K562 (cell line): ENCODE measurements around the gene TEX14. TPM values are rescaled to one million over a fixed set of nuclear protein-coding genes. Genes with fewer than 3 reads are reported as not detected.

Source experiments
- BRD4 ChIP-seq: fragments of 200-600 bp; sonication (generic); IDR thresholded peaks from 2 replicates; pipeline ENCODE4 v1.6.1; 2017; ENCODE audit warnings: inconsistent platforms
- CREB1 ChIP-seq, 2 experiments: sonication (generic) in 1 of 2; formaldehyde crosslinking in 1 of 2; IDR thresholded peaks; 2 replicates each; pipeline versions ENCODE4 v1.6.1 to v1.8.0; 2012 to 2022; ENCODE audit warnings: inconsistent platforms in 1 of 2, mild to moderate bottlenecking in 1 of 2, missing genetic modification reagents in 1 of 2, moderate library complexity in 1 of 2
- HCFC1 ChIP-seq: IDR thresholded peaks from 2 replicates; pipeline ENCODE4 v1.6.1; 2012; ENCODE audit warnings: low read depth, low read length, improper control_type of control experiment
- HDAC3 ChIP-seq: fragments of 450-650 bp; IDR thresholded peaks from 2 replicates; pipeline ENCODE4 v1.6.1; 2018; ENCODE audit warnings: borderline replicate concordance, mild to moderate bottlenecking, moderate library complexity; ENCODE audit not compliant: partially characterized antibody
- MAZ ChIP-seq, 2 experiments: fragments of 450-650 bp in 1 of 2; sonication (generic) in 1 of 2; formaldehyde crosslinking; IDR thresholded peaks in 1 of 2; conservative IDR thresholded peaks in 1 of 2; 2 replicates each; pipeline versions ENCODE4 v1.4.0 to v1.5.0; 2020; ENCODE audit warnings: mild to moderate bottlenecking in 1 of 2, missing genetic modification reagents in 1 of 2
- PRDM10 ChIP-seq: fragments of 450-650 bp; IDR thresholded peaks from 2 replicates; pipeline ENCODE4 v1.6.1; 2018; ENCODE audit not compliant: partially characterized antibody
- RBM34 ChIP-seq: fragments of 200-400 bp; formaldehyde crosslinking; IDR thresholded peaks from 2 replicates; pipeline ENCODE4 v1.6.1; 2018; ENCODE audit warnings: low read length, borderline replicate concordance; ENCODE audit not compliant: insufficient read depth
- RNF219 ChIP-seq: fragments of 250-450 bp; sonication (Bioruptor Pico); IDR thresholded peaks from 2 replicates; pipeline ENCODE4 v1.5.0; 2022; ENCODE audit warnings: mild to moderate bottlenecking
- SMC3 ChIP-seq: conservative IDR thresholded peaks from 2 replicates; pipeline ENCODE4 v1.6.1; 2011; ENCODE audit warnings: low read depth, low read length, improper control_type of control experiment; ENCODE audit not compliant: insufficient read depth
- SP1 ChIP-seq: sonication (generic); formaldehyde crosslinking; IDR thresholded peaks from 2 replicates; pipeline ENCODE4 v1.8.1; 2022; ENCODE audit warnings: mild to moderate bottlenecking, missing genetic modification reagents
- TAF1 ChIP-seq: IDR thresholded peaks from 2 replicates; pipeline ENCODE4 v1.6.1; 2011; ENCODE audit warnings: mild to moderate bottlenecking, low read length, moderate library complexity; ENCODE audit not compliant: insufficient read depth, control insufficient read depth, severe bottlenecking; ENCODE audit errors: extremely low read depth
- TCF15 ChIP-seq: fragments of 250-450 bp; sonication (Bioruptor Pico); IDR thresholded peaks from 2 replicates; pipeline ENCODE4 v1.8.0; 2022; ENCODE audit warnings: moderate library complexity, mild to moderate bottlenecking, inconsistent platforms
- U2AF1 ChIP-seq: fragments of 200-400 bp; formaldehyde crosslinking; optimal IDR thresholded peaks from 2 replicates; pipeline ENCODE3; 2017; ENCODE audit warnings: mild to moderate bottlenecking, low read depth, low read length, moderate library complexity
- ZFP91 ChIP-seq: sonication (generic); formaldehyde crosslinking; IDR thresholded peaks from 2 replicates; pipeline ENCODE4 v1.8.0; 2022; ENCODE audit warnings: mild to moderate bottlenecking, missing genetic modification reagents
- ZFPM2 ChIP-seq: fragments of 250-450 bp; sonication (Bioruptor Pico); IDR thresholded peaks from 2 replicates; pipeline ENCODE4 v1.5.1; 2022; ENCODE audit warnings: mild to moderate bottlenecking
- ZNF165 ChIP-seq: fragments of 250-450 bp; sonication (Bioruptor Pico); IDR thresholded peaks from 2 replicates; pipeline ENCODE4 v1.4.0; 2020; ENCODE audit warnings: borderline replicate concordance
- ZNF354B ChIP-seq: fragments of 250-450 bp; sonication (Bioruptor Pico); IDR thresholded peaks from 2 replicates; pipeline ENCODE4 v1.4.0; 2020
- ZNF561 ChIP-seq: fragments of 450-650 bp; formaldehyde crosslinking; conservative IDR thresholded peaks from 2 replicates; pipeline ENCODE4 v1.4.0; 2020; ENCODE audit warnings: mild to moderate bottlenecking, moderate library complexity
- polyA plus RNA-seq, 8 experiments: library from polyadenylated mRNA; depleted of rRNA in 4 of 8; stranded (reverse) in 5 of 8; unstranded in 3 of 8; fragments of >200 nt; fragmentation: Nextera tagmentation in 2 of 8; fragmentation: Illumina TruSeq in 1 of 8; extraction: Ambion mirVana in 2 of 8; extraction: Trizol in 1 of 8; gene quantifications; 2 replicates each; pipeline versions ENCODE4 v1.2.1 to v1.2.3, GENCODE V29; 2011 to 2014; ENCODE audit warnings: inconsistent platforms in 1 of 8, missing spikeins in 1 of 8
- total RNA-seq, 7 experiments: library from RNA; depleted of rRNA in 6 of 7; stranded (reverse); fragments of >200 nt in 6 of 7; fragmentation: Illumina TruSeq in 2 of 7; extraction: Trizol in 2 of 7; gene quantifications; 2 replicates each; pipeline versions ENCODE4 v1.2.1 to v1.2.3, GENCODE V29; 2011 to 2021; ENCODE audit warnings: low replicate concordance in 1 of 7

TEX14 gene
- total and polyA plus RNA-seq, 9 of the 15 experiments (the other 6 are each of a cell fraction or from before 2014, with no cell fraction given): 0.05 to 0.12 (median 0.09) TPM; not detected in 1

GRCh38 chr17:58658804-58659713 is 32.8 kb downstream of the TEX14 start (continued):
- peak; percentile 99 for TF ChIP-seq ZFPM2
- TF ChIP-seq ZNF561 (CRISPR knock-in tag): peak; percentile 97
- peak; percentile 59; the same call in 1 of the 2 replicates for TF ChIP-seq CREB1 (IDR thresholded peaks at IDR 0.05)
- TF ChIP-seq CREB1 (CRISPR knock-in tag; IDR thresholded peaks at IDR 0.05): peak; percentile 79
- TF ChIP-seq PRDM10: peak; percentile 41
- peak; percentile 53 for TF ChIP-seq U2AF1
- TF ChIP-seq SP1 (CRISPR knock-in tag): peak; percentile 96
- TF ChIP-seq SMC3: 0 out of 2 replicates have a peak, but pooled peaks have one; percentile 45
- peak; percentile 97 for TF ChIP-seq RNF219 (CRISPR knock-in tag)
- peak; percentile 81; the same call in 1 of the 2 replicates for TF ChIP-seq TCF15 (CRISPR knock-in tag)
- TF ChIP-seq HDAC3: peak; percentile 86
- no peak for TF ChIP-seq RBM34
- peak; percentile 17 for TF ChIP-seq TAF1
- TF ChIP-seq ZNF165: no peak
- peak; percentile 97 for TF ChIP-seq ZNF354B
- TF ChIP-seq BRD4: no peak; the same call in 1 of the 2 replicates
- TF ChIP-seq HCFC1: peak; percentile 75
- TF ChIP-seq MAZ (CRISPR knock-in tag; conservative IDR thresholded peaks at IDR 0.05 in 1 of 2, IDR thresholded peaks at IDR 0.05 in 1 of 2): peak; percentile 84 to 99
- peak; percentile 69; the same call in 1 of the 2 replicates for TF ChIP-seq ZFP91 (CRISPR knock-in tag)
